Activated T-helper 1 cell treated with Interleukin-2 at 50 U/mL for 16 hours (primary cell): ENCODE data around the gene DNM2.
"Not testable (repeated sequence)": the region's sequence is repeated elsewhere in the genome, so short reads cannot be mapped to it uniquely, and the experiment has no call there.

Source experiments
- DNase-seq: peaks from one replicate; pipeline ENCODE4 v3.0.0-alpha.2; 2020; ENCODE audit warnings: low read depth

The DNM2 gene

DNA sequence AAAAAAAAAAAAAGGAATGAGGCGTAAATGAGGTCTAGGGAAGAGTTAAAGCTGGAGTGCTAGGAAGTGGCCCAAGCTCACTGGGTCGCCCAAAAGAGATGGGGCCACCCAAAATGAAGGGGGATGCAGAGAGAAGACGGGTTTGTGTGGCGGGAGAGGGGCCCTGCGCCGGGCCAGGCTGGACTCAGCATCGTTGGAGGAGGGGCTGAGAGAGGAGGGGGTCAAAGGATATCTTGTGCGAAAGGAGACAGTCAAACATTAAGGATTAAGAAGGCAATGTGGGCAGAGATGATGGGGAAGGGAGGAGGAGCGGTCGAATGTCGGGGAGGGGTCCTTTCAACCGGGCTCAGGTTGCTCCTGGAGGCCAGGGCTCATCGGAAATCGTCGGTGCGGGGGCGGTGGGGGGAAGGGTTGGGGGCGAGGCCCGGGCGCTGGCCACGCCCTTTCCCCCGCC is 152.6 kb downstream of the DNM2 start:
- no peak for DNase-seq

DNA sequence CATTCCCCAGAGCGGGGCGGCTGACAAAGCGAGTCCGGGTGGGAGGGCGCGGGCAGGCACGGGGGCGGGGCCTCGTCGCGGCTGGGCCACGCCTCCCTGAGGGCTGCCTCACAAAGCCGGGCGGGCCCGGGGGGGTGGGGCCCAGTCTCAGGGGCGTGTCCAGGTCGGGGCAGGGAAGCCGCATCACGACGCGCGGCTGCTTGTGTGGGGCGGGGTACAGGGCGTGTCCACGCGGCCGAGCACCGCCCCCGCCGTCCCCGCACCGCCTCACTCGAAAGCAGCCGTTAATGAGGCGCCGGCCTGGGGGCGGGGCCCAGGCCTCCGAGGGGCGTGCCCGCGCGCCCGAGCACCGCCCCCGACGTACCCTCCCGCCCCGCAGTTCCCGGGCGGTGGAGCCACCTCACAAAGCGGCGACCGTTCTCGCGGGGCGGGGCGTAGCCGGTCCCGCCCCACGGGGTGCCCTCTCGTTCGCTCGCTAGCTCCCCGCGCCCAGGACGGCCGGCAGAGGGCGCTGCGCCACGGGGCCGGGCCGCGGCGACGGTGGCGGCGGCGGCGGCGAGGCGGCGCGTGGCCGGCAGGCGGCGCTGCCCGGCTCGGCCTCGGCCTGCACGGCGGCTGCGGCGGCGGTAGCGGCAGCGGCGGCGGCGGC is 153.2 kb downstream of the DNM2 start, which contains the start of gene CARM1:
CARM1 (plus strand) TSS at position 599 of the 649 bp plus-strand sequence. CDS start 150 bp downstream, outside the sequence.
- DNase-seq: peak; percentile 99

DNA sequence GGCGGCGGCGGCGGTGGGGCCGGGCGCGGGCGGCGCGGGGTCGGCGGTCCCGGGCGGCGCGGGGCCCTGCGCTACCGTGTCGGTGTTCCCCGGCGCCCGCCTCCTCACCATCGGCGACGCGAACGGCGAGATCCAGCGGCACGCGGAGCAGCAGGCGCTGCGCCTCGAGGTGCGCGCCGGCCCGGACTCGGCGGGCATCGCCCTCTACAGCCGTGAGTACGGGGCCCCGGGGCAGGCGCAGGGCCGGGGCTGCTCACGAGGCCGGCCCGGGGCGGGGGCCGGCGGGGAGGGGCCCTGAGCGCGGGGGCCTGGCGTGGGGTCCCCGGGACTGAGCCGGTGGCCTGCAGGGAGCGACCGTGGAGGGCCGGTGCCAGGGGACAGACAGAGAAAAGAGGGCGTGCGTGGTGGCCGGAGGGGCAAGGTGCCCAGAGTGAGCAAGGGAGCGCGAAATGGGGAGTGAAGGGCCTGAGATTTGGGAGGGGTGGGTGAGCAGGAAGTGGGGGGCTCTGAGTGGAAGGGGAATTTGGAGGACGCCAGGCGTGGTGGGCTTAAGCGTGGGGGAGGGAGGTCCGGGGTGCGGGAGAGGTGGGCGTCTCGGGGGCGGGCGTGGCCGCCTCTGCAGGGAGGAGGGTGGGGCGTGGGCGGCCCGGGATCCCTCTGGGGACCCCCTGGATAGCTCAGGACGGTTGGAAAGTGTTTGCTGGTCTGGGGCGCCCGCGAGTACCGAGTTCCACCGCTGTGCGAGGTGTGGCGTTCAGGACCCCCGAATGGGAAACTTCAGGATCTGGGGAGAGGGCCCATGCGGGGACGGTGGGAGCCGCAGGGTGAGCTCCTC is 154.0 kb downstream of the DNM2 start:
- no peak for DNase-seq

DNA sequence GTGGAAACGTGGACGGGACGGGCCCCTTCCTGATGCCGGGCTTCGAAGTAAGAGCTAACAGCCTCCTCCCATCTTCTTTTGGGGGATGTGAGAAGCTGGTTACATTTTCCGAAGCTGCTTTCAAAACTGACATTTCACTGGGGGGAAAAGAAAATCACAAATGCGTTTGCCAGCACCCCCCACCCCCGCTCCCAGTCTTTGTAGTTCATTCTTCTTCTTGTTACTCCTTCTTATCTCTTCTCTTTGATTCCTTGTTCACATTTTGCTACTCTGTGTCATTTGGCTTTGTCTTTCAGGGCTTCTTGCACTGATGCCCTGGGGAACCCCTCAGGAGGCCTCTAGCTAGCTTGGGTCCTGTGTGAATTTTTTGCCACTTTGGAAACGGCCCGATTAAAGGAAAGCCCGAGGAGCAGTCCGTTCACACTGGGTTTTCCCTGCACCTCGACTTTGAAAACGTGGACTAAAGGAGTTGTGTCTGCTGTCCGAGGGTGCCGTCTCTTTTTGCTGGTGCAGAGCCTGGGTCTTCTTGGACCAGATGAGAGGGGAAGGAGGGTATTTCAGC is 154.7 kb downstream of the DNM2 start:
- no peak for DNase-seq

DNA sequence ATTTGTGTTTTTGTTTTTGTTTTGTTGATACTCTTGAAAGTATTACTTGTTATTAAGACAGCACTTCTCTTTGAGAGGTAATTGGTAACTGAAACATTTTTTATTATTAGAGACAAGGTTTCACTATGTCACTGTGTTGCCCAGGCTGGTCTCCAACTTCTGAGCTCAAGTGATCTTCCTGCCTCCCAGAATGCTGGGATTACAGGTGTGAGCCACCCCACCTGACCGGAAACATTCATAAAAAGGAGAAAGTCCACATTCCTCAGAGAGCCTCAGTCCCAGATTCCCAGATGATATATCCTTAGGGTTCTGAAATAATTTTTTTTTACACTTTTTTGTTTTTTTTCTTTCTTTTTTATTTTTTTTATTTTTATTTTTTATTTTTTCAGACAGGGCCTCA is 156.1 kb downstream of the DNM2 start:
- DNase-seq: no peak

DNA sequence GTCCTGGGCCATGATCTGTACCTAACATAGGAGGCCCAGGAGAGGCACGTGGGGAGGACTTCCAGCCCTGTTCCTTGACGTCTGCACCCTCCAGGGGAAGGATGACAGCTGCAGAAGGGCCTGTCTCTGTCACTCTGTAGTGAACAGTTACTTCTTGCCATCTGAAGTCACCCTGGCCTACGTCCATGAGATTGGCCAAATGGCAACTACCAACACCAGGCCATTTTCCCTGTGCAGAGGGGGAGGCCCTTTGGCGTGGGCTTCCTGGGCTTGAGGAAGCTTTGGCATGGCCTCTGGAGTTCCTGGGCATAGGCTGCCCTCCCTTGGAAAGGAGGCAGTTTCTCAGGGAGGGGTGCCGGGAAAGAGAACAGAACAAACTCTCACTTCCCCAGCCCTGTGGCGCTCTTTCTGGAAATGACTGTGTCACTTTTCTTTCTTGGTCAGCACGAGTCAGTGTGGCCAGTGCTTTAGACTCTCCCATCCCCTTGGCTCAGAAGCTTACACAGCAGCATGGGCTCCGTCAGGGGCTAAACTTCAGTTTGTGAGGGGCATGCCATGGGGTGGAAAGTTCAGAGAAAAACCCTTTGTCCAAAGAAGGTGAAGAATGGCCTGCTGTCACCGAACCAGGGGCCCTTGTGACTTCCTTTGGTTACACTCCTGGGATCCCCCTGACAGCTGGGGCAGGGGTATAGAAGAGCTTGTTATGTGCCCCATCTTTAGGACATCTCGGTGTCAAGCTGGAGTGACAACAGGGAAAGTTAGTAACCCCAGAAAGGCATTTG is 158.8 kb downstream of the DNM2 start:
- no peak for DNase-seq

DNA sequence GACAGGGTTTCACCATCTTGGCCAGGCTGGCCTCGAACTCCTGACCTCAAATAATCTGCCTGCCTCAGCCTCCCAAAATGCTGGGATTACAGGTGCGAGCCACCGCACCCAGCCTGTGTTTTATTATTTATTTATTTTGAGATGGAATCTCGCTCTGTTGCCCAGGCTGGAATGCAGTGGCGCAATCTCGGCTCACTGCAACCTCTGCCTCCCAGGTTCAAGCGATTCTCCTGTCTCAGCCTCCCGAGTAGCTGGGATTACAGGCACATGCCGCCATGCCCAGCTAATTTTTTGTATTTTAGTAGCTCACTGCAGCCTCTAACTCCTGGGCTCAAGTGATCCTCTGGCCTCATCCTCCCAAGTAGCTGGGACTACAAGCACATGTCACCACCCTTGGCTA is 159.7 kb downstream of the DNM2 start:
- not testable (repeated sequence) for DNase-seq

DNA sequence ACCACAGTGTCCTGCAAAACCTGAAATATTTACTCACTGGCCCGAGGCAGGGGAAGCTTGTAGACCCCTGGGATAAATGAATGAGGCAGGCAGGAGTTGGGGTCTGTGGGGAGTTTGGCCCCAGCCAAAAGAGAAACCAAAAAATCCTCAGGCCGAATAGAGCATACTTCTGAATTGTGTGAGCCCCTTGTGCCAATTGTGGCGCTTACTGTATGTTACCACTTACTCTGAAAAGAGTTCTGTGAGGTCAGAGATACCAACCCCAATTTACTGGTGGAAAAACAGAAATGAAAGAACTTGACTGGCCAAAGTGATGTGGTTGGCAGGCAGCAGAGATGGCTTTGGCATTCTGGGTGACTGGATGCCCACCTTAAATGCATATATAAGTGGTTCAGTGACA is 160.4 kb downstream of the DNM2 start:
- no peak for DNase-seq
